Gastroesophageal sphincter (tissue), 4 donors: ENCODE data around the gene PARD3B. TPM values are rescaled to one million over a fixed set of nuclear protein-coding genes. Genes with fewer than 3 reads are reported as not detected.

Experiments used
- ATAC-seq: fragments of 150-250 bp; one replicate; pipeline ENCODE4 v1.9.1; 2016; ENCODE audit warnings: mild to moderate bottlenecking, moderate library complexity
- H3K27ac ChIP-seq, 4 donors: fragments of 200-600 bp; sonication (generic) in 3 of 4; 1 replicate in 3 of 4; 2 replicates in 1 of 4; pipeline ENCODE4 v1.5.1; 2016 to 2019
- H3K27me3 ChIP-seq: fragments of 200-600 bp; sonication (generic); one replicate; pipeline ENCODE4 v1.5.1; 2019
- H3K36me3 ChIP-seq, 2 donors: fragments of 200-600 bp; sonication (generic); one replicate each; pipeline ENCODE4 v1.5.1; 2019; ENCODE audit warnings: control low read depth in 1 of 2
- H3K4me1 ChIP-seq, 3 donors: fragments of 200-600 bp; sonication (generic); 1 replicate in 2 of 3; 2 replicates in 1 of 3; pipeline ENCODE4 v1.5.1; 2016 to 2019; ENCODE audit warnings: control low read depth in 2 of 3
- H3K4me3 ChIP-seq, 2 donors: fragments of 200-600 bp; sonication (generic); one replicate each; pipeline ENCODE4 v1.5.1; 2019; ENCODE audit warnings: mild to moderate bottlenecking in 1 of 2, moderate library complexity in 1 of 2
- H3K9me3 ChIP-seq, 3 donors: fragments of 200-600 bp; sonication (generic); one replicate each; pipeline ENCODE4 v1.5.1; 2017 to 2019; ENCODE audit warnings: control low read depth in 2 of 3
- EP300 ChIP-seq: sonication (generic); formaldehyde crosslinking; IDR thresholded peaks from one replicate; pipeline ENCODE4 v1.6.1; 2017; ENCODE audit warnings: antibody characterized with exemption, mild to moderate bottlenecking
- POLR2A ChIP-seq, 2 donors: fragments of 450-650 bp; IDR thresholded peaks; one replicate each; pipeline ENCODE4 v1.6.1; 2017; ENCODE audit warnings: antibody characterized with exemption in 2 of 2, mild to moderate bottlenecking in 2 of 2, moderate library complexity in 1 of 2
- POLR2AphosphoS5 ChIP-seq: sonication (generic); formaldehyde crosslinking; IDR thresholded peaks from one replicate; pipeline ENCODE4 v1.6.1; 2017; ENCODE audit warnings: antibody characterized with exemption
- WGBS, 2 donors: methylation state at CpG; one replicate each; pipeline ENCODE4 v1.1.5; 2018; ENCODE audit warnings: low coverage in 1 of 2; 5-methylcytosine and 5-hydroxymethylcytosine counted together
- total RNA-seq, 4 donors: library from RNA; depleted of rRNA; stranded (reverse); fragments of >200 nt; gene quantifications; one replicate each; pipeline ENCODE4 v1.1.0, GENCODE V29; 2016
- TF ChIP-seq, protein P1 (sequence below), 4 experiments: fragments of 200-600 bp in 2 of 4; fragments of 450-650 bp in 2 of 4; sonication (generic) in 1 of 4; IDR thresholded peaks; one replicate each; pipeline ENCODE4 v1.5.1; 2017 to 2019; ENCODE audit warnings: antibody characterized with exemption in 4 of 4, mild to moderate bottlenecking in 2 of 4, moderate library complexity in 2 of 4

The PARD3B gene
- total RNA-seq, 4 donors from 2014 or later, result 29.6 to 42.2 (median 41.0) TPM

DNA sequence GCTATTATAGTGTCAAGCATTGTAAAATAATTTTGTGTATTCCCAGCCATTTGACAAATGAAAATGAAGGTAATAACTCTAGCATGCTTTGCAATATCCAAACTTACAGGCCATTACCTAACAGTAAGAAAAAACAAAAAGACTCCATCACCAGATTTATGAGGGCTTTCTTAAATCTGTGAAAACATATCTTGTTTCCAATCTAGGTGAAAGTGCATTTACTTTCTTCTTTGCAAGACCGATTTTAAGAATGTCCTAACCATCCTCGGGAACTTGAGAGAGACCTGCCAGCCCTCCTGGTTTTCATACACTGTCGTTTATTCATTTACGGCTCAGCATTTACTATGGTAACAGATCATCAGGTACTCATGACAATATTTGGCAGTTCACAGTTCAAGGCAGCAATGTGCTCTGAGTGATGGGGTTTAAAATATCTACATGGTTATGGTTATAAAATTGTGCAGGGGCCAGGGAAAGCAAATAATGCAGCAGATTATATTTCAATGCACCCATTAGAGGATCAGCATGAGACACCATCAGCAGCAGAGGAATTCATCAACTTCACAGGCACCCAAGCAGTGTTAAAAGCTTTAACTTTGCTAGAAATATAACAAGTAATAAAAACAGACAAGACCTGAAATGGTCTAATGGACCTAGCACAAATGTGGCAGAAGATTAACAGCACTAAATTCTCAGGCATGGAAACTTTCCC is 34.4 kb upstream of the PARD3B start:
- 28 to 35% methylated on average over 4 of the region's 4 CpGs for WGBS, 2 donors
- Histone ChIP-seq H3K9me3 (no peaks in the 10 kb centered on the region), H3K4me1 (peaks cover 0 to 7% (median 0%) of the 10 kb centered on the region in 3 donors), H3K36me3 (no peaks in the 10 kb centered on the region), H3K27ac (no peak overlapping the region), H3K4me3 (no peak overlapping the region), H3K27me3 (no peaks in the 10 kb centered on the region)
- ATAC-seq, result no peak
- TF ChIP-seq EP300, result no peak
- no peak for TF ChIP-seq POLR2A (IDR thresholded peaks at IDR 0.05)
- TF ChIP-seq POLR2AphosphoS5, result no peak
- TF ChIP-seq, protein P1, sequence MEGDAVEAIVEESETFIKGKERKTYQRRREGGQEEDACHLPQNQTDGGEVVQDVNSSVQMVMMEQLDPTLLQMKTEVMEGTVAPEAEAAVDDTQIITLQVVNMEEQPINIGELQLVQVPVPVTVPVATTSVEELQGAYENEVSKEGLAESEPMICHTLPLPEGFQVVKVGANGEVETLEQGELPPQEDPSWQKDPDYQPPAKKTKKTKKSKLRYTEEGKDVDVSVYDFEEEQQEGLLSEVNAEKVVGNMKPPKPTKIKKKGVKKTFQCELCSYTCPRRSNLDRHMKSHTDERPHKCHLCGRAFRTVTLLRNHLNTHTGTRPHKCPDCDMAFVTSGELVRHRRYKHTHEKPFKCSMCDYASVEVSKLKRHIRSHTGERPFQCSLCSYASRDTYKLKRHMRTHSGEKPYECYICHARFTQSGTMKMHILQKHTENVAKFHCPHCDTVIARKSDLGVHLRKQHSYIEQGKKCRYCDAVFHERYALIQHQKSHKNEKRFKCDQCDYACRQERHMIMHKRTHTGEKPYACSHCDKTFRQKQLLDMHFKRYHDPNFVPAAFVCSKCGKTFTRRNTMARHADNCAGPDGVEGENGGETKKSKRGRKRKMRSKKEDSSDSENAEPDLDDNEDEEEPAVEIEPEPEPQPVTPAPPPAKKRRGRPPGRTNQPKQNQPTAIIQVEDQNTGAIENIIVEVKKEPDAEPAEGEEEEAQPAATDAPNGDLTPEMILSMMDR (IDR thresholded peaks at IDR 0.05), result no peak

DNA sequence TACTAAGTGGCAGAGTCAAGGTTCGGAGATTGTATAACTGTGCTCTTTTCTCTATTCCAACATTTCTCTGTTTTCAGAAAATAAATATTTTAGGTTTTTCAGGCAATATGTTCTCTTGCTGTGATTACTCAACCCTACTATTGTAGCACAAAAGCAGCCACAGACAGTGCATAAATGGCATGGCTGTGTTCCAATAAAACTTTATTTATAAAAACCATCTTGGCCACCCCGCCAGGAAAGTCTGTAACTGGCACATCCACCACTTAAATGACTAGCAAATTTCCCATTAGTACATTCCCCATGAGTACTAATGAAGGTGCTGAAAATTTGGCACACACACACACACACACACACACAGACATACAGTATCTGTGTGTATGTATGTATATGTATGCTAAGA is 30.8 kb upstream of the PARD3B start:
- TF ChIP-seq POLR2AphosphoS5 (no peak), POLR2A (IDR thresholded peaks at IDR 0.05) (no peak), EP300 (no peak)
- TF ChIP-seq, protein P1 (IDR thresholded peaks at IDR 0.05), result no peak
- 94 to 100% methylated on average over 2 of the region's 2 CpGs for WGBS, 2 donors
- Histone ChIP-seq H3K9me3 (no peaks in the 10 kb centered on the region), H3K4me3 (no peak overlapping the region), H3K27ac (no peak overlapping the region), H3K36me3 (no peaks in the 10 kb centered on the region), H3K27me3 (no peaks in the 10 kb centered on the region), H3K4me1 (peaks cover 0 to 7% (median 0%) of the 10 kb centered on the region in 3 donors)
- ATAC-seq, result no peak

DNA sequence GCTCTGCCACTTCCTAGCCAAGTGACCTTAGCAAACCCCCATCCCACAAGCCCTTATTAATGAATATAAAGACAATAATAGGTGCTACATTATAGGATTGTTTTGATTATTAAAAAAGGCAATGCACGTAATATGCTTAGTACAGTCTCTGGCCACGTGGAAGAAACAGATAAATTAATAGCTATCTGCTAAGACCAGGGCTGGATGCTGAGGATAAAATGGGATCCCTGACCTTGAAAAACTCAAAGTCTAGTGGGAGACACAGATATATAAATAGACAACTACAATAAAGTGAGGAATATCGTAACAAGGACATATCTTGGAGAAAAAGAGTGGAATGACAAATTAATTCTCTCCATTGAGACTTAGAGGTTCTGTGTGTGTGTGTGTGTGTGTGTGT is 29.9 kb upstream of the PARD3B start:
- WGBS, 2 donors, result 50 to 80% methylated on average over 1 to 3 of the region's 3 CpGs
- Histone ChIP-seq H3K27me3 (no peaks in the 10 kb centered on the region), H3K4me1 (peaks cover 0 to 7% (median 0%) of the 10 kb centered on the region in 3 donors), H3K27ac (no peak overlapping the region), H3K9me3 (no peaks in the 10 kb centered on the region), H3K4me3 (no peak overlapping the region), H3K36me3 (no peaks in the 10 kb centered on the region)
- TF ChIP-seq POLR2AphosphoS5, result no peak
- no peak for TF ChIP-seq EP300
- TF ChIP-seq, protein P1 (IDR thresholded peaks at IDR 0.05), result no peak
- TF ChIP-seq POLR2A (IDR thresholded peaks at IDR 0.05), result no peak
- no peak for ATAC-seq

DNA sequence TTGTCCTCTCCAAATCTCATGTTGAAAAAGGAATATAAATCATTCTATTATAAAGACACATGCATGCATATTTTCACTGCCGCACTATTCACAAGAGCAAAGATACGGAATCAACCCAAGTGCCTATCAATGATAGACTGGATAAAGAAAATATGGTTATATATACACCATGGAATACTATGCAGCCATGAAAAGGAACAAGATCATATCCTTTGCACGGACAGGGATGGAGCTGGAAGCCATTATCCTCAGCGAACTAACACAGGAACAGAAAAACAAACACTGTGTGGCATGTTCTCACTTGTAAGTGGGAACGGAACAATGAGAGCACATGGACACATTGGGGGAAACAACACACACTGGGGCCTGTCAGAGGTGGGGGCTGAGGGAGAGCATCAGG is 28.1 kb upstream of the PARD3B start:
- H3K4me3 ChIP-seq, result no peak overlapping the region
- no peak for ATAC-seq
- 89 to 93% methylated on average over 4 to 5 of the region's 5 CpGs for WGBS, 2 donors
- H3K9me3 ChIP-seq, result no peaks in the 10 kb centered on the region
- TF ChIP-seq, protein P1 (IDR thresholded peaks at IDR 0.05), result no peak
- TF ChIP-seq EP300, result no peak
- no peak for TF ChIP-seq POLR2A (IDR thresholded peaks at IDR 0.05)
- no peak for TF ChIP-seq POLR2AphosphoS5
- no peaks in the 10 kb centered on the region for H3K4me1 ChIP-seq
- H3K27ac ChIP-seq, result no peak overlapping the region
- H3K36me3 ChIP-seq, result no peaks in the 10 kb centered on the region
- H3K27me3 ChIP-seq, result no peaks in the 10 kb centered on the region

DNA sequence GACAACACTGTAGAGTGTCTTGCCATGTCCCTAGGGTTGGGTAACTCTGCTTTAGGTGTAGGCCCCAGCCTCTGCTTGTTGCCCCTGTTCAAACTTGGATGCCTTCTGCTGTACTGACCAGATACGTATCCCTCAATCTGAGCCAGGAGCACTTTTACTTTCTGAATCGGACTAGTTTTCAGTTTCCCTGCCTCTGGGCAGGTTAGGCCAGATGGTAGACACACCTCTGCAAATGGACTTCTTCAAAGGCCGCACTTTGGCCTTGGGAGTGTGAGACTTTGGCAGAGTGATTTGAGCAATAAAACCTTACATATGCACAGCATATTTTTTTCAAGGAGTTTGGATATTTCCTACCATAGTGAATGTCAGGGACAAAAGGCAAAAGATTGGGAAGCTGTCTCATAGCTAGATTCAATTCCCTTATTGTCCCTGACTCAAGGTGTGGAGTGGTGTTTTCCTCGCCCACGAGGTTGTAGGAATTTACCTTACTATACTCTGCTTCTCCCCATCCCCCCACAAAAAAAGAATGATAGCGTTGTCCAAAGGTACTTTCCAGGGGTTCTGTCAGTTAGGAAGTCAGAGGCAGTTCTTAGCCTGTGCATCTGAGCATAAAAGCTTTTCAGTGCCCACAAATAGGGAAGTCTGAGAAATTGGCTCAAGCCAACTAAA is 15.3 kb upstream of the PARD3B start:
- no peak for TF ChIP-seq EP300
- TF ChIP-seq, protein P1 (IDR thresholded peaks at IDR 0.05), result no peak
- TF ChIP-seq POLR2AphosphoS5, result no peak
- no peak for TF ChIP-seq POLR2A (IDR thresholded peaks at IDR 0.05)
- Histone ChIP-seq H3K27me3 (no peaks in the 10 kb centered on the region), H3K36me3 (no peaks in the 10 kb centered on the region), H3K27ac (no peak overlapping the region), H3K9me3 (no peaks in the 10 kb centered on the region), H3K4me1 (no peaks in the 10 kb centered on the region), H3K4me3 (no peak overlapping the region)
- ATAC-seq, result no peak
- WGBS, 2 donors, result 80 to 84% methylated on average over 2 to 5 of the region's 6 CpGs
